IMR-90 (cell line): ENCODE data around the gene CPB2. TPM values are rescaled to one million over a fixed set of nuclear protein-coding genes. Genes with fewer than 3 reads are reported as not detected.

Experiments used
- ATAC-seq: fragments of 200-7000 bp; cut with Tn5 transposase; 2 replicates; pipeline ENCODE4 v1.9.1; 2020; ENCODE audit warnings: low read depth, mild to moderate bottlenecking, moderate library complexity
- BruUV-seq: library from RNA; stranded (reverse); fragments of 400-500 nt; replicated peaks from 2 replicates; lab custom pipeline; 2021; lab: Mats Ljungman, UMichigan
- CTCF ChIA-PET: fragments of 300-600 bp; formaldehyde crosslinking; extraction: SDS; loops from one replicate; lab custom pipeline; 2021; ENCODE audit warnings: antibody characterized with exemption; lab: Yijun Ruan, JAX
- POLR2A ChIA-PET: fragments of 300-600 bp; sonication (Branson Sonifier 250); formaldehyde crosslinking; loops from one replicate; lab custom pipeline; 2022; ENCODE audit warnings: antibody characterized with exemption; ENCODE audit not compliant: unreplicated experiment; lab: Charles Lee
- DNase-seq: peaks from one replicate; pipeline ENCODE4 v3.0.0; 2013
- H2AFZ ChIP-seq: replicated peaks from 2 replicates; pipeline ENCODE3; 2013; ENCODE audit warnings: low read length, mild to moderate bottlenecking; ENCODE audit not compliant: poor library complexity
- H2AK5ac ChIP-seq: 2 replicates; pipeline ENCODE4 v1.6.1; 2013; ENCODE audit warnings: low read depth, low read length, inconsistent platforms
- H2AK9ac ChIP-seq: replicated peaks from 2 replicates; pipeline ENCODE3; 2013; ENCODE audit warnings: mild to moderate bottlenecking, low read depth, low read length, moderate library complexity; ENCODE audit not compliant: poor library complexity
- H2BK120ac ChIP-seq: 2 replicates; pipeline ENCODE4 v1.6.1; 2013; ENCODE audit warnings: low read depth, low read length, inconsistent platforms
- H2BK15ac ChIP-seq: 3 replicates; pipeline ENCODE4 v1.6.1; 2013; ENCODE audit warnings: low read depth, low read length, inconsistent platforms
- H2BK20ac ChIP-seq: 2 replicates; pipeline ENCODE4 v1.6.1; 2013; ENCODE audit warnings: low read depth, mild to moderate bottlenecking, inconsistent platforms, low read length, moderate library complexity
- H2BK5ac ChIP-seq: 2 replicates; pipeline ENCODE4 v1.6.1; 2013; ENCODE audit warnings: mild to moderate bottlenecking, low read depth, low read length, inconsistent platforms; ENCODE audit not compliant: poor library complexity, severe bottlenecking
- H3K14ac ChIP-seq: replicated peaks from 2 replicates; pipeline ENCODE4 v1.6.1; 2013; ENCODE audit warnings: low read depth, low read length, inconsistent platforms
- H3K18ac ChIP-seq: 2 replicates; pipeline ENCODE4 v1.6.1; 2013; ENCODE audit warnings: low read depth, low read length, control low read depth
- H3K23ac ChIP-seq: 2 replicates; pipeline ENCODE4 v1.6.1; 2013; ENCODE audit warnings: low read depth, low read length, inconsistent platforms
- H3K27ac ChIP-seq: 2 replicates; pipeline ENCODE4 v1.5.1; 2013; ENCODE audit warnings: mild to moderate bottlenecking, control low read depth, low read length; ENCODE audit not compliant: insufficient read depth
- H3K27me3 ChIP-seq: 2 replicates; pipeline ENCODE4 v1.6.1; 2013; ENCODE audit warnings: low read length; ENCODE audit not compliant: control insufficient read depth, insufficient read depth
- H3K36me3 ChIP-seq: 2 replicates; pipeline ENCODE4 v1.6.1; 2013; ENCODE audit warnings: low read length, mixed read lengths; ENCODE audit not compliant: control insufficient read depth, insufficient read depth
- H3K4ac ChIP-seq: 2 replicates; pipeline ENCODE4 v1.6.1; 2013; ENCODE audit warnings: low read depth, low read length, inconsistent platforms
- H3K4me1 ChIP-seq: 2 replicates; pipeline ENCODE4 v1.6.1; 2013; ENCODE audit warnings: low read length, mixed read lengths; ENCODE audit not compliant: control insufficient read depth, insufficient read depth
- H3K4me2 ChIP-seq: 2 replicates; pipeline ENCODE4 v1.6.1; 2013; ENCODE audit warnings: low read depth, mild to moderate bottlenecking, control low read depth, low read length, moderate library complexity
- H3K4me3 ChIP-seq: 2 replicates; pipeline ENCODE4 v1.5.1; 2013; ENCODE audit warnings: low read depth, mild to moderate bottlenecking, control low read depth, low read length, moderate library complexity; ENCODE audit not compliant: insufficient read depth
- H3K56ac ChIP-seq: 2 replicates; pipeline ENCODE4 v1.6.1; 2013; ENCODE audit warnings: low read length, inconsistent platforms; ENCODE audit not compliant: insufficient read depth; ENCODE audit errors: extremely low read depth
- H3K79me1 ChIP-seq, 2 experiments: 2 replicates each; pipeline ENCODE4 v1.6.1; 2013; ENCODE audit warnings: low read length in 2 of 2, inconsistent platforms in 1 of 2, low read depth in 1 of 2
- H3K9ac ChIP-seq: 2 replicates; pipeline ENCODE4 v1.6.1; 2013; ENCODE audit warnings: low read depth, low read length, control low read depth
- H3K9me1 ChIP-seq: 2 replicates; pipeline ENCODE4 v1.6.1; 2013; ENCODE audit warnings: low read length, inconsistent platforms; ENCODE audit not compliant: insufficient read depth
- H3K9me3 ChIP-seq: 2 replicates; pipeline ENCODE4 v1.6.1; 2013; ENCODE audit warnings: low read length; ENCODE audit not compliant: control insufficient read depth, insufficient read depth
- H4K20me1 ChIP-seq: 2 replicates; pipeline ENCODE4 v1.6.1; 2013; ENCODE audit warnings: low read length, inconsistent platforms; ENCODE audit not compliant: insufficient read depth
- H4K5ac ChIP-seq: 2 replicates; pipeline ENCODE4 v1.6.1; 2013; ENCODE audit warnings: mild to moderate bottlenecking, low read depth, low read length, control low read depth
- H4K8ac ChIP-seq, 2 experiments: 2 replicates each; pipeline ENCODE4 v1.6.1; 2013; ENCODE audit warnings: low read depth in 2 of 2, low read length in 2 of 2, control low read depth in 1 of 2, inconsistent platforms in 1 of 2
- H4K91ac ChIP-seq: 2 replicates; pipeline ENCODE4 v1.6.1; 2013; ENCODE audit warnings: low read depth, low read length, inconsistent platforms; ENCODE audit not compliant: insufficient read depth
- BHLHE40 ChIP-seq: fragments of 150-350 bp; IDR thresholded peaks from 2 replicates; pipeline ENCODE4 v1.6.1; 2016; ENCODE audit warnings: mild to moderate bottlenecking, low read depth, low read length
- CHD1 ChIP-seq: IDR thresholded peaks from 2 replicates; pipeline ENCODE4 v1.6.1; 2012; ENCODE audit warnings: low read depth, low read length, improper control_type of control experiment
- NFE2L2 ChIP-seq: fragments of 150-350 bp; IDR thresholded peaks from 2 replicates; pipeline ENCODE4 v1.6.1; 2016; ENCODE audit warnings: low read depth, mild to moderate bottlenecking, low read length
- RCOR1 ChIP-seq: IDR thresholded peaks from 2 replicates; pipeline ENCODE4 v1.6.1; 2012; ENCODE audit warnings: mild to moderate bottlenecking, low read length, improper control_type of control experiment; ENCODE audit not compliant: insufficient replicate concordance
- whole genome bisulfite sequencing, 2 experiments: methylation state at CpG; one replicate each; pipeline versions ENCODE4 v1.1.5 to v1.1.7; 2013; ENCODE audit warnings: missing lambda C conversion rate in 2 of 2; ENCODE audit not compliant: insufficient read length in 1 of 2; ENCODE audit errors: extremely low coverage in 2 of 2; 5-methylcytosine and 5-hydroxymethylcytosine counted together
- dilution Hi-C: fragments of 300-500 bp; cut with HindIII; formaldehyde crosslinking; loops from one replicate; pipeline ENCODE4 v1.14.3; 2018; ENCODE audit warnings: low sequenced_read_pairs; ENCODE audit not compliant: unreplicated experiment
- in situ Hi-C: fragments of 300-500 bp; cut with MboI; formaldehyde crosslinking; loops from 3 replicates; pipeline ENCODE4 v1.14.3; 2019; ENCODE audit warnings: low sequenced_read_pairs, inconsistent platforms, mixed read lengths
- intact Hi-C: fragments of 100-400 bp; cut with micrococcal nuclease; formaldehyde crosslinking; loops from 2 replicates; pipeline ENCODE4 v1.10.0; 2022
- polyA plus RNA-seq, 3 experiments: library from polyadenylated mRNA; depleted of rRNA; stranded (reverse); fragments of >200 nt; gene quantifications; 2 replicates each; pipeline ENCODE4 v1.2.3, GENCODE V29; 2012; ENCODE audit warnings: low replicate concordance in 1 of 3
- total RNA-seq: library from RNA; depleted of rRNA; stranded (reverse); fragments of >200 nt; gene quantifications from 2 replicates; pipeline ENCODE4 v1.2.3, GENCODE V29; 2012

Gene CPB2
- total and polyA plus RNA-seq, 2 of the 4 experiments (the other 2 are of a cell fraction), result not detected

- Histone ChIP-seq H2BK120ac (no peak overlapping the region), H2AK5ac (no peak overlapping the region), H3K18ac (no peak overlapping the region), H3K9ac (no peak overlapping the region), H4K5ac (no peak overlapping the region), H3K4me3 (no peak overlapping the region), H3K4me2 (no peak overlapping the region), H3K23ac (no peak overlapping the region), H2BK20ac (no peak overlapping the region), H3K79me1 (peaks cover 0 to 2% of the 10 kb centered on the region in 2 experiments; a peak in 1 of 4 replicates), H3K27ac (no peak overlapping the region), H3K56ac (no peak overlapping the region), H3K27me3 (no peaks in the 10 kb centered on the region), H2BK15ac (no peak overlapping the region), H4K8ac (no peak overlapping the region), H3K4ac (no peak overlapping the region), H3K9me1 (0 out of 2 replicates have a peak, but pooled peaks cover 3% of the 10 kb centered on the region), H2AFZ (no peak overlapping the region), H3K4me1 (no peaks in the 10 kb centered on the region), H4K20me1 (no peaks in the 10 kb centered on the region), H3K36me3 (peaks cover 15% of the 10 kb centered on the region), H3K9me3 (no peaks in the 10 kb centered on the region), H4K91ac (no peak overlapping the region), H2AK9ac (no peak overlapping the region), H3K14ac (no peak overlapping the region), H2BK5ac (no peak overlapping the region)
- in situ Hi-C loops, result no loop called here
- no peak for DNase-seq
- POLR2A ChIA-PET, result no interaction called here
- intact Hi-C loops, result no loop called here
- CTCF ChIA-PET, result no interaction called here
- dilution Hi-C loops, result no loop called here
- BruUV-seq, result no TSS peak
- ATAC-seq, result no peak
- no CpG with 5 or more reads among the region's 2 CpGs for WGBS, 2 experiments
- TF ChIP-seq RCOR1 (no peak), NFE2L2 (no peak), CHD1 (no peak), BHLHE40 (no peak)
These were observed 96.2 kb downstream of the CPB2 start for GRCh38 chr13:46008631-46009030.
